ENCODE results near the gene SFXN5.

SFXN5 gene

GRCh38 chr2:72965770-72966450 lies 105.6 kb downstream of the SFXN5 start:
- Mint-ChIP-seq H3K36me3 (ENCODE audit: low read depth) (no peaks in the 10 kb centered on the region), H3K27ac (no peak overlapping the region), H3K4me1 (ENCODE audit: low read depth) (no peaks in the 10 kb centered on the region), H3K27me3 (ENCODE audit: low read depth) (no peaks in the 10 kb centered on the region), H3K4me3 (no peak overlapping the region), H3K9me3 (no peaks in the 10 kb centered on the region)

DNA sequence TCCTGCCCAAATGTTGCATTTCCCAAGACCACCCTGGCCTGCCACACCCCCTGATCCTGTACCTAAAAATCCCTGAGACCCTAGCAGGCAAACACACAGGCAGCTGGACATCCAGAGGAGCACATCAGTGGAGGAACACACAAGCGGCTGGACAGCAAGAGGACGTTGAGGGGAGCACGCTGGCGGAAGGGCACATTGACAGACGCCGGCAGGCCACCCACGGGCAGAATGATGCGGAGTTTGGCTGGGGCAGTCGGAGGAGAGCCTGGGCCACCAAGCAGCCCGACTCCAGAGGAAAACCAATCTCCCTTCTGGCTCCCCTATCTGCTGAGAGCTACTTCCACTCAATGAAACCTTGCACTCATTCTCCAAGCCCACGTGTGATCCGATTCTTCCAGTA lies 106.5 kb downstream of the SFXN5 start:
- Mint-ChIP-seq H3K9me3 (no peaks in the 10 kb centered on the region), H3K36me3 (ENCODE audit: low read depth) (no peaks in the 10 kb centered on the region), H3K27me3 (ENCODE audit: low read depth) (no peaks in the 10 kb centered on the region), H3K27ac (peak overlapping the region; percentile 20), H3K4me1 (ENCODE audit: low read depth) (no peaks in the 10 kb centered on the region), H3K4me3 (no peak overlapping the region)

DNA sequence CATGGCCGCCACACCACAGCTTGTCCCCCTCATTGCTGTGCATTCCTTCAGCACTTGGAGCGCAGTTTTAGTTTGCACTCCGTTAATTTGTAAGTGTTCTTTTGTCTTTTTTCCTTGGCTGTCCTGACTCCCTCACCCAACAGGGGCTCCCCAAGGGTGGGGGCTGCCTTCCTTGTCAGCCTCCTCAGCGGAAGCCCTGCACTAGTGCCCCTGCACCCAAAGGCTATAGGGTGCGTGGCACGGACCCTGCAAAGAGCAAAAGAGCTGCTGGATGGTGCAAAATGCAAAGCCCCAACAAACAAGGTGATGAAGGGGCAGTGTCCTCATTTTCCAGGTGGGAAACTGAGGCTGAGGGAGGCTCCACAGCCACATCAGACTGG lies 107.4 kb downstream of the SFXN5 start:
- no peaks in the 10 kb centered on the region for H3K9me3 Mint-ChIP-seq
- no peaks in the 10 kb centered on the region for H3K27me3 Mint-ChIP-seq (ENCODE audit: low read depth)
- H3K4me3 Mint-ChIP-seq = no peak overlapping the region
- no peaks in the 10 kb centered on the region for H3K36me3 Mint-ChIP-seq (ENCODE audit: low read depth)
- no peak overlapping the region for H3K27ac Mint-ChIP-seq
- H3K4me1 Mint-ChIP-seq (ENCODE audit: low read depth) = peaks cover 4% of the 10 kb centered on the region

DNA sequence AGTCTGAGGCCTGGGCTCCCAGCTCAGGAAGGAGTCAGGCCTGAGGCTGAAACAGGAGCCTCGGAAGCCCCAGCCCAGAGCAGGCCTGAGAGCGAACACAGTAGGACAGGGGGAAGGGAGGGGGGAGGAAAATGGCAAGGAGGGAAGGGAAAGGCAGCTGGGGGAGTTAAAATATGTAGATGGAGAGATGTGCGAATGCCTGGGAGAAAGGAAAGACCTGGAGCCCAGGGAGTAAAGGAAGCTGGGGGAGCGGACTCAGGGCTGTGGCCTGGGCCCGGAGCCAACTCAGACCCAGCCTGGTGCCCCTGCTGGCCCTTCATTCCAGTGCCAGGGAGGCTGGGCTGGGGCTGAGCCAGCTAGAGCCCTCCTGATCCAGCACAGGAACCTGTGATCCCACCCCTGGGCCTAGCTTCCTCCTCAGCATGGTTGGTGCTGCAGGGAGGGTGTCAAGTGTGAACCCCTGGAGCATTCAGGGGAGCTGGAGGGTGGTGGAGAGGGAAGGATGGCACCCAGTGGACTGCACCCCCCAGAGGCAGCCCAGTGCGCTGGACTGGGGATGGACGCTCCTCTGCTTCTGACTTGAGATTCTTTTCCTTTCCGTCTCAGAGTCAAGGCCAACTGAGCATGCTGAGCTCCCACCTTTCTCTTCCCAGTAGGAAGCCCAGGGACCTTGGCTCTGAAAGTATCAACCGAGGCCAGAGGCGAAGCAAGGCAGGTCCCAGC lies 107.9 kb downstream of the SFXN5 start:
- H3K9me3 Mint-ChIP-seq = no peaks in the 10 kb centered on the region
- no peak overlapping the region for H3K27ac Mint-ChIP-seq
- H3K27me3 Mint-ChIP-seq (ENCODE audit: low read depth) = no peaks in the 10 kb centered on the region
- no peaks in the 10 kb centered on the region for H3K36me3 Mint-ChIP-seq (ENCODE audit: low read depth)
- peaks cover 4% of the 10 kb centered on the region for H3K4me1 Mint-ChIP-seq (ENCODE audit: low read depth)
- no peak overlapping the region for H3K4me3 Mint-ChIP-seq

DNA sequence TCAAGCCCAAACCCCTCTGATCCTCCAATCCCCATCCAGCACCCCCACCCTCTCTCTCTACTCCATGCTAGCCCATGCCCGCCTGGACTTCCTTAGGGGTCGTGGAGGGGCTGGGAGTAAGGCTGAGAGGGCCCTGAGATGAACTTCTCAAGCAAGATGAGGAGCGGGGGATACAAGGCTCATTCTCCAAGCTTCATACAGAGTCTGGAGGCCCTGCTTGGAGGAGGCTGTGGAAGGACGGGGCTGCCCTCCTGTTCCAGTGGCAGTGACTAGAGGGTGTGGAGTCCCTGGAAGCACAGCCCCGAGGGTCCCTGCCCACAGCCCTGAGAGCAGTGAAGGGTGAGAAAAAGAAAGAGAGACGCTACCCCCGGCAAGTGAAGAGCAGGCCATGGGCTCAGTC lies 108.6 kb downstream of the SFXN5 start:
- H3K36me3 Mint-ChIP-seq (ENCODE audit: low read depth) = no peaks in the 10 kb centered on the region
- H3K4me1 Mint-ChIP-seq (ENCODE audit: low read depth) = peaks cover 7% of the 10 kb centered on the region
- no peaks in the 10 kb centered on the region for H3K9me3 Mint-ChIP-seq
- no peaks in the 10 kb centered on the region for H3K27me3 Mint-ChIP-seq (ENCODE audit: low read depth)
- no peak overlapping the region for H3K4me3 Mint-ChIP-seq
- H3K27ac Mint-ChIP-seq = no peak overlapping the region

GRCh38 chr2:72961853-72962468 lies 109.6 kb downstream of the SFXN5 start:
- Mint-ChIP-seq H3K4me3 (no peak overlapping the region), H3K4me1 (ENCODE audit: low read depth) (peaks cover 9% of the 10 kb centered on the region), H3K27ac (no peak overlapping the region), H3K9me3 (no peaks in the 10 kb centered on the region), H3K27me3 (ENCODE audit: low read depth) (no peaks in the 10 kb centered on the region), H3K36me3 (ENCODE audit: low read depth) (peaks cover under 1% of the 10 kb centered on the region)

DNA sequence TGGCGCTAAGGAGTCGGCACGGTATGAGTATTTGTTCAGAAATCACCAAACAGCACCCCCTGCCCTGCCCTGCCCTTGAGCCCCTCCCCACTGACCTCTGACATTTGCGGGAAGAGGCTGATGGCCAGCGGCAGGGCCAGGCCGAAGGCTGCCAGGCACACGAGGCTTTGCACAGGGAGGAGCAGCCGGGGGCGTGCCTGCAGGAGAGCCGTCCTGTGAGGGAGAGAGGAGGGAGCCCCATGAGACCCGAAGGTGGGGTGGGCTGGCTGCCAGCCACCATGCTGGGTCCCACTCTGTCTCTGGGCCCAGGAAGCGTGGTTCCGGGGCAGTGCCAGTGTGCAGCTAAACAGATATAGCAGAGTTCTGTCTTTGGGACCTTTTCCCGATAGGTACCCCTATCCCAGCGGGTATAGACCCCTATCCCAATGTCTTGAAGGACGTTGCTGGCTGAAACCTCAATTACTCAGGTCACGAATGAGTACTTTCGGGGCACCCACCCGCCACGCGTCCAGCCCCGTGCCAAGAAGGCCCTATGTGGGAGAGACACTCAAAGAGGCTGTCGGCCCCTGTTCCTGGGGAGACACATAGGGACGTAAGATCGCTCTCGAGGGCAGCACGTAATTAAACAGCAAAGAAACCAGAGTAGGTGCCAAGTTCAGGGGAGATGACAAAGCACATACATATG lies 110.3 kb downstream of the SFXN5 start:
- no peaks in the 10 kb centered on the region for H3K27me3 Mint-ChIP-seq (ENCODE audit: low read depth)
- H3K4me3 Mint-ChIP-seq = no peak overlapping the region
- no peaks in the 10 kb centered on the region for H3K9me3 Mint-ChIP-seq
- peaks cover 4% of the 10 kb centered on the region for H3K36me3 Mint-ChIP-seq (ENCODE audit: low read depth)
- no peak overlapping the region for H3K27ac Mint-ChIP-seq
- H3K4me1 Mint-ChIP-seq (ENCODE audit: low read depth) = peaks cover 13% of the 10 kb centered on the region

DNA sequence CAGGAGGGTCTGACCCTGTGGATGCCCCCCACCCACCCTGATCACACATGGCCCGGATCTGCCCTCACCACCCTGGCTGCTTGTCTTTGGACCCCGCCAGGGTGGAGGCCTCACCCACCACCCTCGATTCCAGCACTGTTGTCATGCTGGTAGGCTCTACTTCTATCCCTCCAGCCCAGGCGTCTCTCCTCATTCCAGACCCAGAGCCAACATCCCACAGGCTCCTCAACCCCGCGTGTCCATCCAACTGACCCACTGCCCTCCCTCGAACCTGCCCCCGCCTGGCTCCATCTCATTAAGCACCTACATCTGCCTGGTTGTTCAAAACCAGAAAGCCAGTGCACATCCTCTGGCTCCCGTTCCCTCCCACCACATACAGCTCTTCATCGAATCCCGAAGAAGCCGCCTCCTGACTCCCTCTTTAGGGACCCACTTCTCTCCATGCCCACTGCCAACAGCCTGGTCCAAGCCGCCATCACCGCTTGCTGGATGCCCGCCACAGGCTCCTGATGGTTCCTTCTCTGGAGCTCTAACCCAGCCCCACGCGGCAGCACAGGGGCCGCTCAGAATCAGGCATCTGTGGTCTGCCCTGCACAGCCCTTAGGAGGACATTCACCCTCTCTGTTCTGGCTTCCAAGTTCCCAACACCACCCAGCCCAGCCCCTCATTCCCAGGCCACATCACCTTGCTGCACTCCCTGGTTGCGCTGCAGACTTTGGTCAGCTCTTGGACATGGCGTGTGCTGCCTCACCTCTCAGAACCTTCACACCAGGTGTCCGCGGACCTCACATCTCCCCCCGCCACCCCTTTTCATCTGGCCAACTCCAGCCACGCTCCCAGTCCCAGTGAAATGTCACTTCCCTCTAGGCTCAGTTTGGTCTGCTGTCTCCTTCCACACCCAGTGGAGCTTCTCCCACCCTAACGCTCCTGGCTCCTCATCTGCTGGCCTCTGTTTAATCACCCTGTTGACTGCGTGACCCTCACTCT lies 111.2 kb downstream of the SFXN5 start:
- Mint-ChIP-seq H3K4me1 (ENCODE audit: low read depth) (peaks cover 14% of the 10 kb centered on the region), H3K27ac (no peak overlapping the region), H3K36me3 (ENCODE audit: low read depth) (peaks cover 4% of the 10 kb centered on the region), H3K27me3 (ENCODE audit: low read depth) (no peaks in the 10 kb centered on the region), H3K9me3 (no peaks in the 10 kb centered on the region), H3K4me3 (no peak overlapping the region)

GRCh38 chr2:72959554-72959953 lies 112.0 kb downstream of the SFXN5 start:
- Mint-ChIP-seq H3K27ac (no peak overlapping the region), H3K36me3 (ENCODE audit: low read depth) (peaks cover 4% of the 10 kb centered on the region), H3K27me3 (ENCODE audit: low read depth) (no peaks in the 10 kb centered on the region), H3K9me3 (no peaks in the 10 kb centered on the region), H3K4me3 (no peak overlapping the region), H3K4me1 (ENCODE audit: low read depth) (peaks cover 22% of the 10 kb centered on the region)

DNA sequence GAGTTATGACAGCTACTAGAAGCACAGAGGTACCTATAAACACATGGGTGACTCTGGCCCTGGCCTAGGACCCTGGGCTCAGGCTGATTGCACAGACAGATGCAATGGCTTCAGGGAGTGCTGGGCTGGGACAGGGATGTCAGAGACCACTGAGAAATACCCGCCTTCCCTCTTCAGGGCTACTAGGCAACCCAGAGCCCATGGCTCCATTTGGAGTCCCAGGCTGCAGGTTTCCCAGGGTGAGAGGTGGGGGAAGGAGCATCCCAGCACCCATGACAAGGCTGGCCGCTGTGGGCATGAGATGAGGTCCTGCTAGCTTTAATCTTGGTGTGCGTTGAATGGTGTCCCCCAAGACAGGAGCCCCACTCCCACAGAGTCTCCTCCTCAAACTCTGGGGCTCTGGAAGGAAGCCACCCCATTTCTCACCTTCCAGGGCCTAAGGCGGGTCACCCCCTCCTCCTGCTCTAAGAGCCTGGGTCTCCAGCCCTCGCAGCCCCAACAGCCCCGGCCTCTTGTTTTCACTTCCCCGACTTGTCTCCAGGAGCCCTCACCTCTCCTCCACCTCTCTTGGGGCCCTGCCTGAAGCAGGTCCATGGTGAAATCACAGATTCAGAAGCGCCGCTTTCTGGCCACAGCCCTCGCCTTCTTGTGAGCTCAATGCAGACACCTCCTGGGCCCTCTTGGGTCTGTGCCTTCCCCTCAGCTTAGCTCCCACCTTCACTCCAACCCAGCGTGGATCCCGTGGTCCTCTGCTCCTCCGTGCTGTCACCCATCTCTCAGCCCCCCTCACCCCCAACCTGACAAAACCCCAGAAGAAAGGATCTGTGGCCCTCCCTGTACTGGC lies 112.7 kb downstream of the SFXN5 start:
- Mint-ChIP-seq H3K4me1 (ENCODE audit: low read depth) (peaks cover 30% of the 10 kb centered on the region), H3K27ac (no peak overlapping the region), H3K4me3 (no peak overlapping the region), H3K9me3 (no peaks in the 10 kb centered on the region), H3K36me3 (ENCODE audit: low read depth) (peaks cover 4% of the 10 kb centered on the region), H3K27me3 (ENCODE audit: low read depth) (no peaks in the 10 kb centered on the region)

DNA sequence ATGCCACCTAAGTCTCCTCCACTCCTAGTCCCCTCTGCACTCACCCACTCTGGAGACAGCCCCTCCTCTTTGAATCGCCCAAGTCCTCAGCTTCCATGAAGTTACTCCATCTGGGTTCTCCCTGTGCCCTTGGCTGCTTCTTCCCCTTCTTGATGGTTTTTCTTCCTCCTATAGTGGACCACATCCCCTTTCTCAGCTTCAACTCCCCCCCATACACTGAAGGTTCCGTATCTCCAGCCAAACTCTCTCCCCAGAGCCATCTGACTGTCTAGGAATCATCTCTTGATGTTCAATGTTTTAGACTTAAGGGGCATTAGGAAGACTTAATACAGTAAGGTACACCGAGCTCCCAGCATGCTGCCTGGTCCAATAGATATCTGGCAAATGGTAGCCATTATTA lies 114.6 kb downstream of the SFXN5 start:
- H3K27me3 Mint-ChIP-seq (ENCODE audit: low read depth) = no peaks in the 10 kb centered on the region
- H3K4me3 Mint-ChIP-seq = no peak overlapping the region
- H3K9me3 Mint-ChIP-seq = no peaks in the 10 kb centered on the region
- peaks cover 4% of the 10 kb centered on the region for H3K36me3 Mint-ChIP-seq (ENCODE audit: low read depth)
- H3K4me1 Mint-ChIP-seq (ENCODE audit: low read depth) = peaks cover 39% of the 10 kb centered on the region
- H3K27ac Mint-ChIP-seq = no peak overlapping the region

DNA sequence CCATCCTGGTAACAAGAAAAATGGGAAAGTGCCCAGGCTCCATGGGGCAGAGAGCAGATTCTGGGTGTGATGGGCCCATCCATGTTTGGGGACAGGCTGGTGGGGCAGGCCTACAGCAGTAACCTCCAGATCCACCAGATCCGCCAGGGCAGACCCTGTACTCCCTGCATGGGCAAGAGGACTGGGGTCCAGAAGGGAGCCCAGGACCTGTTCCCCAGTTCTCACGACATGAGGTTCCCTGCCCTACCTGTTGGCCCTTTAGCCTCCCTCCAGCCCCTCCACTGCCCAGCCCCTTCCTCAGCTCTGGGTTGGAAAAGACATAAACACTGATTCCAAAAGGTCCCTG lies 115.5 kb downstream of the SFXN5 start:
- no peak overlapping the region for H3K27ac Mint-ChIP-seq
- peaks cover 39% of the 10 kb centered on the region for H3K4me1 Mint-ChIP-seq (ENCODE audit: low read depth)
- no peaks in the 10 kb centered on the region for H3K27me3 Mint-ChIP-seq (ENCODE audit: low read depth)
- no peak overlapping the region for H3K4me3 Mint-ChIP-seq
- no peaks in the 10 kb centered on the region for H3K9me3 Mint-ChIP-seq
- peaks cover 4% of the 10 kb centered on the region for H3K36me3 Mint-ChIP-seq (ENCODE audit: low read depth)

- H3K4me1 Mint-ChIP-seq (ENCODE audit: low read depth) = peaks cover 39% of the 10 kb centered on the region
- H3K27ac Mint-ChIP-seq = peak overlapping the region; percentile 58
- H3K4me3 Mint-ChIP-seq = peak overlapping the region; percentile 34
- H3K9me3 Mint-ChIP-seq = no peaks in the 10 kb centered on the region
- peaks cover 4% of the 10 kb centered on the region for H3K36me3 Mint-ChIP-seq (ENCODE audit: low read depth)
- H3K27me3 Mint-ChIP-seq (ENCODE audit: low read depth) = no peaks in the 10 kb centered on the region
Observed at GRCh38 chr2:72955228-72956049, 116.1 kb downstream of the SFXN5 start.
